Dermis microvascular lymphatic vessel endothelial cell (primary cell): ENCODE data around the gene RNF175. TPM values are rescaled to one million over a fixed set of nuclear protein-coding genes. Genes with fewer than 3 reads are reported as not detected.

Experiments used
- DNase-seq, 2 donors: peaks; one replicate each; pipeline versions ENCODE4 v3.0.0 to v3.0.0-alpha.2; 2010; ENCODE audit warnings: low read depth in 2 of 2
- total RNA-seq: library from RNA; depleted of rRNA; stranded (reverse); fragments of >200 nt; gene quantifications from 2 replicates; pipeline ENCODE4 v1.2.1, GENCODE V29; 2014

The RNF175 gene
- total RNA-seq: not detected in 2 replicates

- no peak for DNase-seq
These were observed at the start of gene RNF175 for GRCh38 chr4:153759407-153760316. TSS of gene RNF175 (minus strand) at chr4:153760024. CDS start at chr4:153759862, 162 bp downstream.

GRCh38 chr4:153809307-153809706 lies 49.5 kb upstream of the RNF175 start:
- DNase-seq: no peak

- no peak for DNase-seq
These were observed 48.4 kb upstream of the RNF175 start for GRCh38 chr4:153808175-153808574.

- DNase-seq: no peak
These were observed 46.2 kb upstream of the RNF175 start for GRCh38 chr4:153806073-153806472.

GRCh38 chr4:153804722-153805121 lies 44.9 kb upstream of the RNF175 start:
- no peak for DNase-seq

GRCh38 chr4:153799694-153800074 lies 39.9 kb upstream of the RNF175 start:
- DNase-seq: no peak

GRCh38 chr4:153798901-153799693 lies 39.3 kb upstream of the RNF175 start:
- DNase-seq: no peak

GRCh38 chr4:153798420-153798819 lies 38.6 kb upstream of the RNF175 start:
- DNase-seq: no peak

- DNase-seq: no peak
These were observed 34.2 kb upstream of the RNF175 start for GRCh38 chr4:153794006-153794405.

- no peak for DNase-seq
These were observed 32.9 kb upstream of the RNF175 start for GRCh38 chr4:153792618-153793247.

GRCh38 chr4:153791746-153792617 lies 32.2 kb upstream of the RNF175 start:
- DNase-seq: peak in 1 of 2 donors; percentile 6

GRCh38 chr4:153790962-153791551 lies 31.2 kb upstream of the RNF175 start:
- no peak for DNase-seq

- no peak for DNase-seq
These were observed 30.7 kb upstream of the RNF175 start for GRCh38 chr4:153790500-153790865.

- DNase-seq: no peak
These were observed 30.1 kb upstream of the RNF175 start for GRCh38 chr4:153789741-153790499.

GRCh38 chr4:153788413-153789276 lies 28.8 kb upstream of the RNF175 start, which contains the start of gene SFRP2:
TSS of gene SFRP2 (minus strand) at chr4:153789083. CDS start at chr4:153788835, 248 bp downstream.
- no peak for DNase-seq

GRCh38 chr4:153788051-153788412 lies 28.2 kb upstream of the RNF175 start:
- no peak for DNase-seq

GRCh38 chr4:153787575-153787974 lies 27.8 kb upstream of the RNF175 start:
- no peak for DNase-seq

GRCh38 chr4:153787061-153787560 lies 27.3 kb upstream of the RNF175 start:
- no peak for DNase-seq
